ENCODE data around the gene CTIF. TPM values are rescaled to one million over a fixed set of nuclear protein-coding genes. Genes with fewer than 3 reads are reported as not detected.

CTIF gene
- total and polyA plus RNA-seq, 2 experiments from 2014 or later = 8.6 to 14.4 TPM

DNA sequence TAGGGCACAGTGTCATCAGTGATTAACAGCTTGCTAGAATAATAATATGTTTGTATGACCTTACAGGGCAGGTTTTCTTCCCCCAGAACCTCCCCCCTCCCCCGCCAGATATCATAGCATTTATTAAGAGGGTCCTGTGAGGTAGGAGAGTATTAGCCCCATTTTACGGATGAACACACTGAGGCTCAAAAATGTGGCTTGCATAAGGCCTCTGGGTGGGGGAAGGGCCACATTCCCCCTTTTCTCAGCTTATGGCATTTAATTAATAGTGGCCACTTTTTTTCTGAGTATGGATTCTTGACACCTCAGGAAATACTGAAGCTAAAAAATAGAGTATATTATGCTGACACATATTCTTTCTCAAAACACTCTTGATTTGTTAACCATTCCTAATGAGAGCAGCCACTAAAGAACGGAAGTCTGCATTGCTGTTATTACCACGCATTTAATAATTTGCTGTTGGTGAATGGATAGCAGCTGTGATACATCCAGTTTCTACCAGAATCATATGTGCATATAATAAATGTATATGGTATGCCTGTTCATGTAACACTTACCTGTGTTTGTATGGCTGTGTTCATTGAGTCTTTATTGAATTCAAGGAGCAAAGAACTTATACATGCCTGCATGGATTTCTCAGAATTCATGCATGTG, 3.0 kb downstream of the CTIF start:
- Histone ChIP-seq H3K79me2 (replicated peaks; ENCODE audit: insufficient read depth) (peaks cover 36% of the 10 kb centered on the region), H3K9me2 (ENCODE audit: insufficient read depth) (peaks cover 5% of the 10 kb centered on the region; the same call in 1 of the 2 replicates), H3K4me2 (peak overlapping the region; percentile 98), H3K27me3 (ENCODE audit: insufficient read depth) (peaks cover 24% of the 10 kb centered on the region), H3K4me3 (peak overlapping the region; percentile 94), H4K20me1 (replicated peaks; ENCODE audit: insufficient read depth) (peaks cover 15% of the 10 kb centered on the region), H2AFZ (peak overlapping the region; percentile 32; the same call in 1 of the 2 replicates), H3F3A (replicated peaks; ENCODE audit: low read depth) (peaks cover 26% of the 10 kb centered on the region), H3K4me1 (ENCODE audit: insufficient read depth) (peaks cover 61% of the 10 kb centered on the region), H3K36me3 (ENCODE audit: insufficient read depth) (no peaks in the 10 kb centered on the region), H3K27ac (ENCODE audit: low read depth) (no peak overlapping the region)
- DNase-seq (ENCODE audit: low spot score) (no peak), ATAC-seq (no peak)
- Mint-ChIP-seq H3K36me3 (ENCODE audit: low read depth) (peaks cover 4% of the 10 kb centered on the region; the same call in 1 of the 3 replicates), H3K27ac (no peak overlapping the region), H3K4me3 (peak overlapping the region; percentile 82), H3K4me1 (peaks cover 59% of the 10 kb centered on the region), H3K9me3 (no peaks in the 10 kb centered on the region), H3K27me3 (ENCODE audit: insufficient read depth, low read depth, poor library complexity) (peaks cover 25% of the 10 kb centered on the region)
- no peak for TF ChIP-seq POLR2AphosphoS5 (IDR thresholded peaks at IDR 0.05; ENCODE audit: low read depth)
- no peak for TF ChIP-seq ZNF114 (CRISPR knock-in tag; IDR thresholded peaks at IDR 0.05)
- TF ChIP-seq NANOG (IDR thresholded peaks at IDR 0.05; ENCODE audit: borderline replicate concordance) = no peak
- TF ChIP-seq EZH2phosphoT487 (IDR thresholded peaks at IDR 0.05; ENCODE audit: unreplicated experiment) = no peak
- TF ChIP-seq, protein P1, sequence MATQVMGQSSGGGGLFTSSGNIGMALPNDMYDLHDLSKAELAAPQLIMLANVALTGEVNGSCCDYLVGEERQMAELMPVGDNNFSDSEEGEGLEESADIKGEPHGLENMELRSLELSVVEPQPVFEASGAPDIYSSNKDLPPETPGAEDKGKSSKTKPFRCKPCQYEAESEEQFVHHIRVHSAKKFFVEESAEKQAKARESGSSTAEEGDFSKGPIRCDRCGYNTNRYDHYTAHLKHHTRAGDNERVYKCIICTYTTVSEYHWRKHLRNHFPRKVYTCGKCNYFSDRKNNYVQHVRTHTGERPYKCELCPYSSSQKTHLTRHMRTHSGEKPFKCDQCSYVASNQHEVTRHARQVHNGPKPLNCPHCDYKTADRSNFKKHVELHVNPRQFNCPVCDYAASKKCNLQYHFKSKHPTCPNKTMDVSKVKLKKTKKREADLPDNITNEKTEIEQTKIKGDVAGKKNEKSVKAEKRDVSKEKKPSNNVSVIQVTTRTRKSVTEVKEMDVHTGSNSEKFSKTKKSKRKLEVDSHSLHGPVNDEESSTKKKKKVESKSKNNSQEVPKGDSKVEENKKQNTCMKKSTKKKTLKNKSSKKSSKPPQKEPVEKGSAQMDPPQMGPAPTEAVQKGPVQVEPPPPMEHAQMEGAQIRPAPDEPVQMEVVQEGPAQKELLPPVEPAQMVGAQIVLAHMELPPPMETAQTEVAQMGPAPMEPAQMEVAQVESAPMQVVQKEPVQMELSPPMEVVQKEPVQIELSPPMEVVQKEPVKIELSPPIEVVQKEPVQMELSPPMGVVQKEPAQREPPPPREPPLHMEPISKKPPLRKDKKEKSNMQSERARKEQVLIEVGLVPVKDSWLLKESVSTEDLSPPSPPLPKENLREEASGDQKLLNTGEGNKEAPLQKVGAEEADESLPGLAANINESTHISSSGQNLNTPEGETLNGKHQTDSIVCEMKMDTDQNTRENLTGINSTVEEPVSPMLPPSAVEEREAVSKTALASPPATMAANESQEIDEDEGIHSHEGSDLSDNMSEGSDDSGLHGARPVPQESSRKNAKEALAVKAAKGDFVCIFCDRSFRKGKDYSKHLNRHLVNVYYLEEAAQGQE (IDR thresholded peaks at IDR 0.05; ENCODE audit: unreplicated experiment) = no peak
- TF ChIP-seq, protein P2, sequence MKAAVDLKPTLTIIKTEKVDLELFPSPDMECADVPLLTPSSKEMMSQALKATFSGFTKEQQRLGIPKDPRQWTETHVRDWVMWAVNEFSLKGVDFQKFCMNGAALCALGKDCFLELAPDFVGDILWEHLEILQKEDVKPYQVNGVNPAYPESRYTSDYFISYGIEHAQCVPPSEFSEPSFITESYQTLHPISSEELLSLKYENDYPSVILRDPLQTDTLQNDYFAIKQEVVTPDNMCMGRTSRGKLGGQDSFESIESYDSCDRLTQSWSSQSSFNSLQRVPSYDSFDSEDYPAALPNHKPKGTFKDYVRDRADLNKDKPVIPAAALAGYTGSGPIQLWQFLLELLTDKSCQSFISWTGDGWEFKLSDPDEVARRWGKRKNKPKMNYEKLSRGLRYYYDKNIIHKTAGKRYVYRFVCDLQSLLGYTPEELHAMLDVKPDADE (IDR thresholded peaks at IDR 0.05) = no peak
- no peak for TF ChIP-seq CREB1 (CRISPR knock-in tag; IDR thresholded peaks at IDR 0.05; ENCODE audit: low read depth)
- no peak for TF ChIP-seq JUNB (IDR thresholded peaks at IDR 0.05; ENCODE audit: unreplicated experiment)
- no peak for TF ChIP-seq STAT1 (IDR thresholded peaks at IDR 0.05; ENCODE audit: unreplicated experiment)
- no peak for TF ChIP-seq EZH2 (IDR thresholded peaks at IDR 0.05; ENCODE audit: low read depth, unreplicated experiment)
- TF ChIP-seq ZNF331 (CRISPR knock-in tag; IDR thresholded peaks at IDR 0.05; ENCODE audit: low read depth) = no peak
- TF ChIP-seq, protein P3, sequence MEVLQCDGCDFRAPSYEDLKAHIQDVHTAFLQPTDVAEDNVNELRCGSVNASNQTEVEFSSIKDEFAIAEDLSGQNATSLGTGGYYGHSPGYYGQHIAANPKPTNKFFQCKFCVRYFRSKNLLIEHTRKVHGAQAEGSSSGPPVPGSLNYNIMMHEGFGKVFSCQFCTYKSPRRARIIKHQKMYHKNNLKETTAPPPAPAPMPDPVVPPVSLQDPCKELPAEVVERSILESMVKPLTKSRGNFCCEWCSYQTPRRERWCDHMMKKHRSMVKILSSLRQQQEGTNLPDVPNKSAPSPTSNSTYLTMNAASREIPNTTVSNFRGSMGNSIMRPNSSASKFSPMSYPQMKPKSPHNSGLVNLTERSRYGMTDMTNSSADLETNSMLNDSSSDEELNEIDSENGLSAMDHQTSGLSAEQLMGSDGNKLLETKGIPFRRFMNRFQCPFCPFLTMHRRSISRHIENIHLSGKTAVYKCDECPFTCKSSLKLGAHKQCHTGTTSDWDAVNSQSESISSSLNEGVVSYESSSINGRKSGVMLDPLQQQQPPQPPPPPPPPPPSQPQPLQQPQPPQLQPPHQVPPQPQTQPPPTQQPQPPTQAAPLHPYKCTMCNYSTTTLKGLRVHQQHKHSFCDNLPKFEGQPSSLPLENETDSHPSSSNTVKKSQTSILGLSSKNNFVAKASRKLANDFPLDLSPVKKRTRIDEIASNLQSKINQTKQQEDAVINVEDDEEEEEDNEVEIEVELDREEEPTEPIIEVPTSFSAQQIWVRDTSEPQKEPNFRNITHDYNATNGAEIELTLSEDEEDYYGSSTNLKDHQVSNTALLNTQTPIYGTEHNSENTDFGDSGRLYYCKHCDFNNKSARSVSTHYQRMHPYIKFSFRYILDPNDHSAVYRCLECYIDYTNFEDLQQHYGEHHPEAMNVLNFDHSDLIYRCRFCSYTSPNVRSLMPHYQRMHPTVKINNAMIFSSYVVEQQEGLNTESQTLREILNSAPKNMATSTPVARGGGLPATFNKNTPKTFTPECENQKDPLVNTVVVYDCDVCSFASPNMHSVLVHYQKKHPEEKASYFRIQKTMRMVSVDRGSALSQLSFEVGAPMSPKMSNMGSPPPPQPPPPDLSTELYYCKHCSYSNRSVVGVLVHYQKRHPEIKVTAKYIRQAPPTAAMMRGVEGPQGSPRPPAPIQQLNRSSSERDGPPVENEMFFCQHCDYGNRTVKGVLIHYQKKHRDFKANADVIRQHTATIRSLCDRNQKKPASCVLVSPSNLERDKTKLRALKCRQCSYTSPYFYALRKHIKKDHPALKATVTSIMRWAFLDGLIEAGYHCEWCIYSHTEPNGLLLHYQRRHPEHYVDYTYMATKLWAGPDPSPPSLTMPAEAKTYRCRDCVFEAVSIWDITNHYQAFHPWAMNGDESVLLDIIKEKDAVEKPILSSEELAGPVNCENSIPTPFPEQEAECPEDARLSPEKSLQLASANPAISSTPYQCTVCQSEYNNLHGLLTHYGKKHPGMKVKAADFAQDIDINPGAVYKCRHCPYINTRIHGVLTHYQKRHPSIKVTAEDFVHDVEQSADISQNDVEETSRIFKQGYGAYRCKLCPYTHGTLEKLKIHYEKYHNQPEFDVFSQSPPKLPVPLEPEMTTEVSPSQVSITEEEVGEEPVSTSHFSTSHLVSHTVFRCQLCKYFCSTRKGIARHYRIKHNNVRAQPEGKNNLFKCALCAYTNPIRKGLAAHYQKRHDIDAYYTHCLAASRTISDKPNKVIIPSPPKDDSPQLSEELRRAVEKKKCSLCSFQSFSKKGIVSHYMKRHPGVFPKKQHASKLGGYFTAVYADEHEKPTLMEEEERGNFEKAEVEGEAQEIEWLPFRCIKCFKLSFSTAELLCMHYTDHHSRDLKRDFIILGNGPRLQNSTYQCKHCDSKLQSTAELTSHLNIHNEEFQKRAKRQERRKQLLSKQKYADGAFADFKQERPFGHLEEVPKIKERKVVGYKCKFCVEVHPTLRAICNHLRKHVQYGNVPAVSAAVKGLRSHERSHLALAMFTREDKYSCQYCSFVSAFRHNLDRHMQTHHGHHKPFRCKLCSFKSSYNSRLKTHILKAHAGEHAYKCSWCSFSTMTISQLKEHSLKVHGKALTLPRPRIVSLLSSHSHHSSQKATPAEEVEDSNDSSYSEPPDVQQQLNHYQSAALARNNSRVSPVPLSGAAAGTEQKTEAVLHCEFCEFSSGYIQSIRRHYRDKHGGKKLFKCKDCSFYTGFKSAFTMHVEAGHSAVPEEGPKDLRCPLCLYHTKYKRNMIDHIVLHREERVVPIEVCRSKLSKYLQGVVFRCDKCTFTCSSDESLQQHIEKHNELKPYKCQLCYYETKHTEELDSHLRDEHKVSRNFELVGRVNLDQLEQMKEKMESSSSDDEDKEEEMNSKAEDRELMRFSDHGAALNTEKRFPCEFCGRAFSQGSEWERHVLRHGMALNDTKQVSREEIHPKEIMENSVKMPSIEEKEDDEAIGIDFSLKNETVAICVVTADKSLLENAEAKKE (CRISPR knock-in tag; IDR thresholded peaks at IDR 0.05) = no peak
